HG03196 (cell line): ENCODE measurements around the gene CHRM3.
"Not testable (repeated sequence)": the region's sequence is repeated elsewhere in the genome, so short reads cannot be mapped to it uniquely, and the experiment has no call there.

Experiments used
- ATAC-seq: cut with Tn5 transposase; IDR thresholded peaks from one replicate; pipeline ENCODE4 v1.9.1; 2021; ENCODE audit not compliant: unreplicated experiment

CHRM3 gene

DNA sequence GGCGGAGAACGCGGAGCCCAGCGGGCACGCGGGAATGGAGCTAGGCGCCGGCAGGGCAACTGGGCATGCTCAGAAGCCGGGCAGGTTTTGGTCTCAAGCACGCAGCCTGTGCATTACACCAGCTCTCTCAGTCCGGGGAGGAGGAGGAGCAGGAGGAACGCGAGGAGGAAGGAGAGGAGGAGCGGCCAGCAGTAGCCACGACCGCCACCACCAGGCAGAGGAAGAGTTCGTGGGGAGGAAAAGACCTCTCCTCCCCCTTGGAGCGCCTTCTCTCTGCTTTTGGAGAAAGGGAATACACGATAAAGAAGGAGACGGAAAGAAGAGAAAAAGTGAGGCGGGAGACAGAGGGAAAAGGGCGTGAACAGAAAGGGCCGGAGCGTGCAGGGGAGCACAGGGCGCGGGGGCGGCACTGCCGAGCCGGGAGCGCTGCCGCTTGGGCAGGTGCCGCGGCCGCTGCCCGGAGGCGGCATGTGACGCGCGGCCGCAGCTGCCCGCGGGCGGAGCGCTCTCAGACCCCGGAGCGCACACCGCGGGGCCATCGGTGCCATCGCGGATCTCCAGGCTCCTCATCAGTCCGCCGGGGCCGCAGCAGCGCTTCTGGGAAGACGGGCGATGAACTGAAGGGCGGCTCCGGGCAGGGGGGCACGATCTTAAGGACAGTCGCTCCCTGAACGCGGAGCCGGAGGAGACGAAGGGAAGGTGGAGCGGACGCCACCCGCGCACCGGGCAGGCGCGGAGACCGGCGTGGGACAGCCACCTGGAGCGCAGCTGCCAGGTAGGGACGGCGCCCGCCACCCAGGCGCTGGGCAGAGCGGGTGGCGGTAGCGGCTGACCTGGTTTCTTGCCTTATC lies at the start of gene CHRM3:
CHRM3 (plus strand) TSS at position 116 of the 851 bp plus-strand sequence. CDS start 520,884 bp downstream, outside the sequence.
- ATAC-seq: no peak

DNA sequence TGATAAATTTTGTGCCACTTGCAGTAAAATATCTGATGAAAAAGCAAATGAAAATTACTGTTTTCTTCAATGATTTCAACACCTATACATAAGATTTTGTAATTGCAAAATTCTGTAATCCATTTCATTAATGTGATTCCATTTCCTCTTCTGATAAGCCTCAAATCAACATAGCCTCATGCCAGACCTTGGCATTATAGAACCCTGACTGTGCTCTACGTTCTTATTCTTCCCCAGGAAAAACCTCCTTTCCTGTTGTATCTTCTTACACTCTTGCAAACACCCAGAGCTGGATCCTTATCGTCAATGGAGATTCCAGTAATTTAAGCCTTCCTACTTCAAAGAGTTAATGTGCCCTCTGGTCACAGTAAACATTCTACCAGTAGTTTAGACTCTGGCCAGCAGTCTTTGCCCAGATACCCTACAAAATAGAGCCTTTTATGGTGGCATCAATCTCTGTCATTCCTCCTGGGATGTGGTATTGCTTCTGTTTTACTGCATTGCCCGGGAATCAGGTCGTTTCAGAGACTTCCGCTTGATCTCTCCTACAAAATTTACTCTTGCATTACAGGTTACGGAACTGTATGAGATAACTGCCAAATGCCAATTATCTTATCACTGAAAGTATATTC lies 48.5 kb upstream of the CHRM3 start:
- no peak for ATAC-seq

DNA sequence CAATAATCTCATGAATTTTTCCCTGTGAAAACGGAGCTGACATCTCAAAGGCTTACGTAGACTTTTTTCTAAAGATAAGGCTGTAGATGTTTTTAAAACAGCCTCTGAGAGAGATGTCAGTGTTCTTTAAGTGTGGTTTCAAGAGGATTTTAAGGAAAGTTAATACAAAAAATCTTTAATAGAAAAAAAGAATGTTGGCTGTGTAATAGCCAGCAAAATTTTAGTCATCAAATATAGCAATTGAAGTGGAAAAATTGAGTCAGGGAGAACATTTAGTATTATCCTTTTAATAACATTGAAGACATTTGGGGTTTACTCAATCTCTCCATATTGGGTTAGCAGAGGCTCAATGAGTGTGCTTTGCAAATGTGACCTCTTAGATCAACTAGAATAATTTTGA lies 38.6 kb upstream of the CHRM3 start:
- no peak for ATAC-seq

DNA sequence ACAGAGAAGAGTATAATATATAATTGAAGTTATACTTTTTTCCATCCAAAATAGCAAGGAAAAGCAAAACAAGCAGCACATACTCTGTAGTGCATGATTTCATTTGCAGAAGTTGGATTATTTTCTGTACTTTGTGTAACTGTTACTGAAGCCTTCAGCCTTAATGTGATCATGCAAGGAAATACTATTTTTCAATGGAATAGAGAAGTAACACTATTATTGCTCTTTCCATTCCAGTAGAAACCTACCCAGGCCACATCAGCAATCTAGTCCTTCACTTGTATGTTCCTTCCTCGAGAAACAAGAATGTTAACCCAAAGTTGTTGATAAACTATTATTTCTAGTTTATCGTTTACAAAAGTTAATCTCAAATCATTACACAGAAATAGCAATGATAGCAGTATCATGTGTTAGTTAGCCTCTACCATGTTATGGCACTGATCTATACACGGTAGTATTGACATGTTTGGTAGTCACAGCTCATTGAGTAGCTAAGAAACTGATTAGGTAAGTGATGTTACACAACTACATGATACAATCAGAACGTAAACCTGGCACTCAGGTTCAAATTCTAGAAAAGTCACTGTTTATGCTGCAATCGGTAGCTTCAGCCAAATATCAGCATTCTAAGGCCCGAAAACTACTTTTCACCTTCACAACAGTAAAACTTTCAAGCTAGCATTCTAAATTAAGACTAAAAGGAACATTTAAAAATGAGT lies 37.6 kb upstream of the CHRM3 start:
- no peak for ATAC-seq

DNA sequence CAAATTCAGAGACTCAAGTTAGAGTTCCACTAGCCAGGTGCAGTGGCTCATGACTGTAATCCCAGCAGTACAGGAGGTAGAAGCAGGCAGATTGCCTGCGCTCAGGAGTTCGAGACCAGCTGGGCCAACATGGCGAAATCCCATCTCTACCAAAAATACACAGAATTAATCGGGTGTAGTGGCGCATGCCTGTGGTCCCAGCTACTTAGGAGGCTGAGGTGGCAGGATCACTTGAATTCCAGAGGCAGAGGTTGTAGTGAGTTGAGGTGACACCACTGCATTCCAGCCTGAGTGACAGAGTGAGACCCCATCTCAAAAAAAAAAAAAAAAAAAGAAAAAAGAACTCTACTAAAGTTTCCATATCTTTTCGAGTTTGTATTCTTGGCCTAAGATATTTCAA lies 36.7 kb upstream of the CHRM3 start:
- ATAC-seq: no peak

DNA sequence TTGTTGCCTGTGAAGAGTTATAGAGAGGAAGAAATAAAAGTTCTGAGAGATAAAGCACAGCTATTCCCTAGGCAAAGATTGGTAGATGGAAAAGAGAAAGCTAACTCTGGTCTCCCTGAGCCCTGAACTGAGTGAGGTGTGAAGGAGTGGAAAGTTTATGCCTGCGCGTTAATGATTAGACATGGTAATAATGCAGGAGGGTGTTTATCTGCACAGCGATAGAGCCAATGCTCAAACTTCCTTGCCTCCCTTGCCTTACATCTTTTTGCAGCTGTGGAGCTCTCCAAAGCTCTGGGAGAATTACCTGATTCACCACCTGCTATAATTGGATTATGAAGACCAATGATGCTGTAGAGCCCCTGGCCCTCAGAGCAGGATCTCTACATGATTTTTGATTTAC lies 32.8 kb upstream of the CHRM3 start:
- no peak for ATAC-seq

DNA sequence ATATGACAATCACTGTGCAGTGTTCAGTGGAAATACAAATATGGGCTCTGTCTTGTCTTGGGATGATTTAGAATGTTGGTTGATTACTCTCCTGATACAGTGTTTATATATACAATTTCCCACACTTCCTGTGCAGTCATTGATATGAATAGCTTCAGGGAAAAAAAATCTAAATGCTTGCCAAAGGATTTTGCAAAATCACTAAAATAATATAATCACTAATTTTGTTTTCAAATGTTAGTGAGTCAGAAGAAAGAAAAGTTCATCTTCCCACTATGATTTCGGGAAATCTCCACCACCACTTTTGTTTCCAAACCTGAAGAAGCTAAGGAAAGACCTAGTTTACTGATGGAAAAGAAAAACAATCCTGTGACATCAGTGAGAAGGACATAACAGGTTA lies 32.1 kb upstream of the CHRM3 start:
- no peak for ATAC-seq

DNA sequence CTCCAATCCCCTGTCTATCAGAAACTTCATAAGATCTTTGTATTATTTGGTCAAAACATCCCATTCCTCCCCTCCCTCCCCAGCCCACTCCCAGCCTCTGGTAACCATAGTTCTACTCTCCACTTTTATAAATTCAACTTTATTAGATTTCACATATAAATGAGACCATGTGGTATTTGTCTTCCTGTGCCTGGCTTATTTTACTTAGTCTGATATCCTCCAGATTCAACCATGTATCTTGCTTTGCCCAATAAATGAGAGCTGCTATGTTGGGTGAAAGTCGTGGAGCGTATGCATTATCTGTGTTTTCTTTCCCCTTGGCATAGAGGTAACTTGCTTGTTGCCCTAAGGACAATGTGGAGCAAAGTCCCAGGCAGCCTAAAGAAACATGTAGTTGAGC lies 28.5 kb upstream of the CHRM3 start:
- ATAC-seq: no peak

DNA sequence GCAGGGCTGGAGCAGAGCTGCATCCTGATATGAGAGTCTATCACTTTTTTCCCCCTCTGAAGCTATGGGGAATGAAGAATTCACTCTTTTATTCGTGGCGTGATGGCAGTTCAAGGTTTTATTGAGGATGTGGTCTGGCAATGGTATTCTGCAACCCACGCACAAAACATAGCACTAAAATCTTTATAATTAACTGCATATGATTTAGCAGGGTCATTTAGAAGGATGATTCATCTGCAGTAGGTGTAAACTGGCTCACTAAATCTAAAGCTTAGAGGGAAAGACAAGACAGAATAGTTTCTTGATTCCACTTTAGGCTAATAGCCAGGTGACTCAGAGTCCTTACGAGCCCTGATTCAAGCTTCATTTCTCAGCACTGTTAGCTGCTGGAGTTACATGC lies 25.0 kb upstream of the CHRM3 start:
- no peak for ATAC-seq

DNA sequence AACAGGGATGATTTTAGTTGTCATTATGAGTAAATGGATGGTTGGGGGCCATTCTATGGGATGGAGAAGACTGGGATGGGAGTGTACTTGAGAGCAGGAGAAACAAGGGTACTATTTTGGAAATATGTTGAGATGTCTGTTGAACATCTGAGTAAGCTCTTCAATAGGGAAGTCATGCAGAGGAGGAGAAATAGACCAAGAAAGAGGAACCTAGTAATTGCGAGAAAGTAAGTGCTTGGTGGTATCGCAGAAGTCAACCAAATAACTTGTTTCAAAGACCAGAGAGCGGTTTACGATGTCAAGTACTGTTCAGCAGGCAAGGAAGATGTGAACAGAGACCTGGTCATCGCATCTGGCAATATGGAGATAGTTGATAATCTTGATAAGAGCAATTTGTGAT lies 22.4 kb upstream of the CHRM3 start:
- ATAC-seq: no peak

DNA sequence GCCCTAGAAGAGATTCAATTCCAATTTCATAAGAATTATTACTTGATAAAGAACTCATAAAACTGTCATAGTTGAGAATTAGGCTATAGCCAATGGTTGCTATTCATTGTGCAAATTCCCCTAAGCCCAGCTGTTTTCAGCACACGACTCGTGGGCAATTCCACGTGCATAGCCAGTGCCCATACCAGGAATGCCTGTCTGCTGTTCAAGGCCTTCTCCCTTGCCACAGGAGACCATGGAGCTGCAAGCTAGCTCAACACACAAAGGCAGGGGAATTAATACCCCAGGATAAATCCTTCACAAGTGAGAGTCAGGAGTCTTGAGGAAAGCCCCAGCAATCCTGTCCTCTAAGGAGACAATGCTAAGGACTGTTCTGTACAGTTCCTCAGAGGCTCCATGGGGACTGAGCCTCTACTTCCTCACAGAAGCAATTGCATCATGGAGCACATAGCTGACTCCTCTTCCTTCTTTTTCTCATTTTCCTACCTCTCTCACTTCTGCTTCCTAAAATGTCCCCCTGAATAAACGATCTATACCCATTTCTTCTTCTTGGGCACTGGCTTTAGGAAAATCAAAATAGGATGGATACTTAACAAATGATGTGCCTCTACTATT lies 19.1 kb upstream of the CHRM3 start:
- no peak for ATAC-seq

DNA sequence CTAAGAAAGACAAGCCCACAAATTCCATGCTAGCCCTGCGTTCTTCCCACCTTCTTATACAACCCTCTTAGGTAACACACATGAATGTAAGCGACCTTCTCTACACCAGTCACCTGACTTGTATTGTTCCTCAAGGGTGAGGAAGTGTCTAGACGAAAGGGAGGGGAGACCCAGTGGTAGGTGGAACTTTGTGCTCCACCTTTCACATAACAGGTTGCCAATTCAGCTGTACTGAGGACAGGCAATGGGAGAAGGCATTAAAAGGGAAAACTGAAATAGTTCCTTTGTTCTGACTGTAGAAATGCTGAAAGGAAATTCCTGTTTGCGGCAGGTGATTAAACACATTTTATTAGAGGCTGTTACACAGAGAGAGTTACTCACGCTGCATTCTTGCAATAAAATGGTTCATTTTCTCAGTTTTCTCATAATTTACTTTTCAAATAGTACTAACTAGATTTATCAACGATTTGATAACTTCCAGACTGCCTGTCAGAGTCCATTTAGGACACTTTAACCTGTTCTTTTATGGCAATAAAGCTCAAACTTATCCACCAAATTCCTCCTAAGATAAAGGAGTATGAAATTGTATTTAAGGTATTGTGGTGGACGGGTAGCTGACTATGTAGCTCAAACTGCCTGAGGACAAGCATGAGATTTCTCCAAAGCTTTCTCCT lies 17.8 kb upstream of the CHRM3 start:
- ATAC-seq: no peak

DNA sequence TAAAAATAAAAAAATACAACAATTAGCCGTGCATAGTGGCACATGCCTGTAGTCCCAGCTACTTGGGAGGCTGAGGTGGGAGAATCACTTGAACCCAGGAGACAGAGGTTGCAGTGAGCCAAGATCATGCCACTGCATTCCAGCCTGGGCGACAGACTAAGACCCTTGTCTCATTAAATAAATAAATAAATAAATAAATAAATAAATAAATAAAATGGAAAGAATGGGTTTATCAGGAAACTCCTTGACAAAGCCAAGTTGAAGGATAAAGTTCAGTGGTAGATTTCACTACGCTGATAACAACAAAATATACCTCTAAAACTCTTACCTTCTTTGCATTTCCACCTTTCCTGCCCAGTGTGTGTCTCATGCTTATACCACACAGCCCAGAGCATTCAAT lies 15.5 kb upstream of the CHRM3 start:
- ATAC-seq: not testable (repeated sequence)

DNA sequence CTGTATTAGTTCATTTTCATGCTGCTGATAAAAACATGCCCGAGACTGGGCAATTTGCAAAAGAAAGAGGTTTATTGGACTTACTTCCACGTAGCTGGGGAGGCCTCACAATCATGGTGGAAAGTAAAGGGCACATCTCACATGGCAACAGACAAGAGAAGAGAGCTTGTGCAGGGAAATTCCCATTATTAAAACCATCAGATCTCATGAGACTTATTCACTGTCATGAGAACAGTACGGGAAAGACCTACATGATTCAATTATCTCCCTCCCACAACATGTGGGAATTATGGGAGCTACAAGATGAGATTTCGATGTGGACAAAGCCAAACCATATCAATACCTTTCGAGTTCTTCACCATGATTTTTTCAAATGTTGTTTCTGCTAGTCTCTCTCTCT lies 3.7 kb upstream of the CHRM3 start:
- ATAC-seq: no peak

DNA sequence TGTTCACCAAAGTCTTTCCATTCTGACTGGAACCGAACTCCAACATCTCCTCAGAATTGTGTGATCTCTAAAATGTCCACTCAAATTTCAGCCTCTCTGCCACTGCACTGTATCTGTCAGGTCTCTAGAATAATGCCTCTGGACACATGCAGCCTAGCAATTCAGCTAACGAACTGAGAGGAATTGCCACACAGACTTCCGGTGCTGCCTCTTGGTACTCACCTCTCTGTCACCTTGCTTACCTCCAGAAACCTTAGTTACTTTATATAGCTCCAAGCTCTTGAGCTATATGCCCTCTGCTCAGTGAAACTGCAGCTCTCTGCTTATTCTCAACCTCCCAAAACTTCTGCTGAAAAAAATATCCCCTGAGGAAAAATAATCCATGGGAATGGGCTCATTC lies 2.7 kb upstream of the CHRM3 start:
- ATAC-seq: no peak

DNA sequence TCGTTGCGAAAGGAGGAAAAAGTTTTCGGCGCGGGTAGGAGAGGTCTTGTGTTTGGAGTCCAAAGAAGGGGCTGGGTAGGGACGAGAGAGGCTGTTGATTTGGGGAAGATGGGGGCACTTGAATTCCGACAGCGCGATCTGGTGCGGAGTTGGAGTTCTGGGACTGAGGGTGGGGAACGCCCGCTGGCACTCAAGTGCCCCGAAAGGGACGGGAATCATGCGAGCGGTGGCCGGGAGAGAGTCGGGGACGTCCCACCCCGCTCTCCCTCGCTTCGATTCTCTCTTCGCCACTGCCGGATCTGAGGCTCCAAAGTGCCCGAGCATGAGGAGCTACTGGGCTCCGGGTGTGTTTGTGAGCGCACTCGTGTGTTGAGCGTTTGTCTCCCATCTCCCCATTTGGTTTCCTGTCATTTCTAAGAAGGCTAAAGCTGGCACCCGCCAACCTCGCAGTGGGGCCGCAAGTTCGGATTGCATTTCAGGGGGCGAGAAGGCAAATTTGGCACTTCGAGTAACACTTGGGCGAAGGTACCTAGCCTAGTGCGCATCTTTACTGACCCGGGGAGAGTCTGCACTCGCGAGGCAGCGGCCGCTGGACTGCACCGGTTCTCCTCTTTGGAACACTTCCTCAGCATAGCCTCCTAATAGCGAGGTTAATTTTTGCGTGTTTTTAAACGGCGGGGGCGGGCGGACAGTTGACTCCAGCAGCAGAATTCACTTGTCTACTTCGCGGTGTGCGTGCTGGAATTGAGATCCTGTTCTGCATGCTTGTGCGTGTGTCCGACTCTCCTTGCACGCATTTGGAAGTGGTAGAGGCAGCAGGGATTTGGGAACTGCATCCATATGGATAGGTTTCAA lies 1.2 kb downstream of the CHRM3 start:
- no peak for ATAC-seq

DNA sequence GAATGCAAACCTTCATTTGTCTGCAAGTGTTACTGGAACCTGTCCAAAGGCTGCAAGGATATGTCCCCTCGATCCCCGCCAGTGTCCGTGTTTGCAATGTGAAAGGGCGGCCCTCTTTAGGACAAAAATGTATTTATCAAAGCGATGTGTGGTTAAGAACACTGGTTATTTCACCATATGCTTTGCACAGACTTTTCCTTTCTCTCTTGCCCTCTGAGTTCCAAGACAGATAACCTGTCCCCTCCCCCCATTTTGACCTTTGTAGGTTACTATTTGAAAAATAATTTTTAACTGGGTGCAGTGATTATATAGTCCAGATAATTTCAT lies 1.8 kb downstream of the CHRM3 start:
- ATAC-seq: no peak

DNA sequence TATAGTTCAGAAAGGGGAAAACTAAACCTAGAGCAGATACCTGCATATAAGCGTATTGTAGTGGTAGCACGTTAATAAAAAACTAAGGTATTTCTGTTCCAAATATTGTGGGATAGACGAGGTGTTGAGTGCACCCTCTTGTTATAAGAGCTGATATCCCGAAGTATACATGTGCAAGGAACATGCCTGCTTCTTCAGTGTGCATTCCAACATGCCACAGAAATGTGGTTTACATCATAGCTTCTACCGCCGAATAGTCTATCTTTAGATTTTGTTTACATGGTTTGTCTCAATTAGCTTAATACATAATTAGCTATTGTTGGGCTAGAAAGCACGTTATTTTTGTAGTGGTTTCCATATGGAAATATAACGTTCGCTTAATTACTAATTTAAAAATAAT lies 2.2 kb downstream of the CHRM3 start:
- ATAC-seq: no peak

DNA sequence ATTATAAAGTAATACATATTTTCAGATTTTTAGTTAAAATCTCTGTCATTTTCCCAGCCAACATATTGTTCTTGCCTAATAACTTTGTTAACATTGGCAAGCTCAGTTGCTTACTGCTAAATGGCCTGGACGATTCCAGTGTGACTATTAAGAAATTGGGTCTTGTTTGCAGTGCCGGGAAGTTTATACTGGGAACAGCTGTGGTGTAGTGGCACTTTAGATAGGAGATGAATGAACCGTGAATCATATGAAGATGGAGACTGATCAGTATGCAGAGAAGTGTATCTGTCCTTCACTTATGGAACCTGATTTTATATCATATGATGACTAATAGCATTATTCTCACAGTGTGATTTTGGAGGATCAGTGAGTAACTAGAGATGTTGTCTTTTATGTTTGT lies 3.3 kb downstream of the CHRM3 start:
- no peak for ATAC-seq

DNA sequence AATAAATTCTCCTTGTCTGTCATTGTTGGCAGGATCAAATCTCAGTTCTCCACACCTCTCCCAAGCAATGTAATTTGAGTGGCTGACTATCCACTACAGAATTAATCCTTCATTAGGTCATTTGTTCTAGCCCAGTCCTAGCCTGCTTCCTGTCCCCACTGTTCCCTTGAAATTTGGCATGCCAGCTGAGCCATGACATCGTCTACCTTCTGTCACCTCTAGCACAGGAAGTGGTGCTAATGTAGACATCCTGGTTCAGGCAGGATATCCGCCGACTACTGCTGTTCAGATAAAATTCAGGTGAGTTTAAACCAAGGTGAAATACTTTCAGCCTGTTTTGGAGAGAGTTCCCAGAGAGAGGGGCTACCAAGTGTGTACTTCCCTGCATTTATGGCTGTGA lies 5.9 kb downstream of the CHRM3 start:
- ATAC-seq: no peak
